Measurements from ENCODE around the gene TXNDC11.

Gene TXNDC11

GRCh38 chr16:11699234-11699894 is 43.3 kb downstream of the TXNDC11 start:
- no peaks in the 10 kb centered on the region for H3K27me3 ChIP-seq (replicated peaks; ENCODE audit: control insufficient read depth, insufficient read depth, low read length)
- H3K9ac ChIP-seq (ENCODE audit: low read length): no peak overlapping the region
- H3K9me3 ChIP-seq (ENCODE audit: control insufficient read depth, low read length): no peaks in the 10 kb centered on the region
- peaks cover 5% of the 10 kb centered on the region for H3K4me1 ChIP-seq (ENCODE audit: control insufficient read depth, insufficient read depth, low read length)
- no peak for DNase-seq (ENCODE audit: low read depth)
- H3K36me3 ChIP-seq (ENCODE audit: control insufficient read depth, insufficient read depth, low read length, severe bottlenecking): peaks cover 71% of the 10 kb centered on the region
- no peak overlapping the region for H3K4me3 ChIP-seq (ENCODE audit: low read length)

- Histone ChIP-seq H3K4me3 (ENCODE audit: low read length) (no peak overlapping the region), H3K36me3 (ENCODE audit: control insufficient read depth, insufficient read depth, low read length, severe bottlenecking) (peaks cover 61% of the 10 kb centered on the region)
Observed at GRCh38 chr16:11698271-11698689, 44.4 kb downstream of the TXNDC11 start.

GRCh38 chr16:11697319-11697718 is 45.3 kb downstream of the TXNDC11 start:
- H3K4me1 ChIP-seq (ENCODE audit: control insufficient read depth, insufficient read depth, low read length): peaks cover 5% of the 10 kb centered on the region
- H3K36me3 ChIP-seq (ENCODE audit: control insufficient read depth, insufficient read depth, low read length, severe bottlenecking): peaks cover 63% of the 10 kb centered on the region
- no peak for DNase-seq (ENCODE audit: low read depth)
- H3K9ac ChIP-seq (ENCODE audit: low read length): no peak overlapping the region
- no peaks in the 10 kb centered on the region for H3K9me3 ChIP-seq (ENCODE audit: control insufficient read depth, low read length)
- no peaks in the 10 kb centered on the region for H3K27me3 ChIP-seq (replicated peaks; ENCODE audit: control insufficient read depth, insufficient read depth, low read length)
- no peak overlapping the region for H3K4me3 ChIP-seq (ENCODE audit: low read length)

More at GRCh38 chr16:11698271-11698689, 44.4 kb downstream of the TXNDC11 start:
- DNase-seq (ENCODE audit: low read depth): no peak
- H3K9ac ChIP-seq (ENCODE audit: low read length): no peak overlapping the region
- H3K4me1 ChIP-seq (ENCODE audit: control insufficient read depth, insufficient read depth, low read length): peaks cover 5% of the 10 kb centered on the region
- H3K27me3 ChIP-seq (replicated peaks; ENCODE audit: control insufficient read depth, insufficient read depth, low read length): no peaks in the 10 kb centered on the region
- H3K9me3 ChIP-seq (ENCODE audit: control insufficient read depth, low read length): no peaks in the 10 kb centered on the region

GRCh38 chr16:11696266-11697012 is 46.2 kb downstream of the TXNDC11 start:
- Histone ChIP-seq H3K9me3 (ENCODE audit: control insufficient read depth, low read length) (no peaks in the 10 kb centered on the region), H3K9ac (ENCODE audit: low read length) (no peak overlapping the region), H3K4me3 (ENCODE audit: low read length) (no peak overlapping the region), H3K36me3 (ENCODE audit: control insufficient read depth, insufficient read depth, low read length, severe bottlenecking) (peaks cover 72% of the 10 kb centered on the region), H3K4me1 (ENCODE audit: control insufficient read depth, insufficient read depth, low read length) (peaks cover 5% of the 10 kb centered on the region), H3K27me3 (replicated peaks; ENCODE audit: control insufficient read depth, insufficient read depth, low read length) (no peaks in the 10 kb centered on the region)
- DNase-seq (ENCODE audit: low read depth): no peak

- no peak overlapping the region for H3K4me3 ChIP-seq (ENCODE audit: low read length)
- H3K36me3 ChIP-seq (ENCODE audit: control insufficient read depth, insufficient read depth, low read length, severe bottlenecking): peaks cover 68% of the 10 kb centered on the region
- H3K9me3 ChIP-seq (ENCODE audit: control insufficient read depth, low read length): no peaks in the 10 kb centered on the region
- DNase-seq (ENCODE audit: low read depth): no peak
- no peaks in the 10 kb centered on the region for H3K27me3 ChIP-seq (replicated peaks; ENCODE audit: control insufficient read depth, insufficient read depth, low read length)
- H3K4me1 ChIP-seq (ENCODE audit: control insufficient read depth, insufficient read depth, low read length): peaks cover 6% of the 10 kb centered on the region
- no peak overlapping the region for H3K9ac ChIP-seq (ENCODE audit: low read length)
Observed at GRCh38 chr16:11692651-11693050, 50.0 kb downstream of the TXNDC11 start.

GRCh38 chr16:11692171-11692570 is 50.5 kb downstream of the TXNDC11 start:
- H3K9ac ChIP-seq (ENCODE audit: low read length): no peak overlapping the region
- no peak for DNase-seq (ENCODE audit: low read depth)
- H3K36me3 ChIP-seq (ENCODE audit: control insufficient read depth, insufficient read depth, low read length, severe bottlenecking): peaks cover 68% of the 10 kb centered on the region
- peaks cover 6% of the 10 kb centered on the region for H3K4me1 ChIP-seq (ENCODE audit: control insufficient read depth, insufficient read depth, low read length)
- H3K27me3 ChIP-seq (replicated peaks; ENCODE audit: control insufficient read depth, insufficient read depth, low read length): no peaks in the 10 kb centered on the region
- H3K9me3 ChIP-seq (ENCODE audit: control insufficient read depth, low read length): no peaks in the 10 kb centered on the region
- no peak overlapping the region for H3K4me3 ChIP-seq (ENCODE audit: low read length)

GRCh38 chr16:11691771-11692170 is 50.9 kb downstream of the TXNDC11 start:
- no peak for DNase-seq (ENCODE audit: low read depth)
- no peak overlapping the region for H3K4me3 ChIP-seq (ENCODE audit: low read length)
- peaks cover 68% of the 10 kb centered on the region for H3K36me3 ChIP-seq (ENCODE audit: control insufficient read depth, insufficient read depth, low read length, severe bottlenecking)
- no peaks in the 10 kb centered on the region for H3K27me3 ChIP-seq (replicated peaks; ENCODE audit: control insufficient read depth, insufficient read depth, low read length)
- H3K9me3 ChIP-seq (ENCODE audit: control insufficient read depth, low read length): no peaks in the 10 kb centered on the region
- H3K9ac ChIP-seq (ENCODE audit: low read length): no peak overlapping the region
- H3K4me1 ChIP-seq (ENCODE audit: control insufficient read depth, insufficient read depth, low read length): peaks cover 6% of the 10 kb centered on the region

GRCh38 chr16:11691235-11691634 is 51.4 kb downstream of the TXNDC11 start:
- no peak for DNase-seq (ENCODE audit: low read depth)
- peaks cover 11% of the 10 kb centered on the region for H3K4me1 ChIP-seq (ENCODE audit: control insufficient read depth, insufficient read depth, low read length)
- H3K27me3 ChIP-seq (replicated peaks; ENCODE audit: control insufficient read depth, insufficient read depth, low read length): no peaks in the 10 kb centered on the region
- H3K4me3 ChIP-seq (ENCODE audit: low read length): no peak overlapping the region
- peaks cover 68% of the 10 kb centered on the region for H3K36me3 ChIP-seq (ENCODE audit: control insufficient read depth, insufficient read depth, low read length, severe bottlenecking)
- no peaks in the 10 kb centered on the region for H3K9me3 ChIP-seq (ENCODE audit: control insufficient read depth, low read length)
- no peak overlapping the region for H3K9ac ChIP-seq (ENCODE audit: low read length)

- H3K27me3 ChIP-seq (replicated peaks; ENCODE audit: control insufficient read depth, insufficient read depth, low read length): no peaks in the 10 kb centered on the region
- H3K9ac ChIP-seq (ENCODE audit: low read length): no peak overlapping the region
- peak; percentile 48 for DNase-seq (ENCODE audit: low read depth)
- H3K9me3 ChIP-seq (ENCODE audit: control insufficient read depth, low read length): no peaks in the 10 kb centered on the region
- H3K4me1 ChIP-seq (ENCODE audit: control insufficient read depth, insufficient read depth, low read length): peaks cover 13% of the 10 kb centered on the region
- H3K36me3 ChIP-seq (ENCODE audit: control insufficient read depth, insufficient read depth, low read length, severe bottlenecking): peaks cover 68% of the 10 kb centered on the region
- no peak overlapping the region for H3K4me3 ChIP-seq (ENCODE audit: low read length)
Observed at GRCh38 chr16:11689031-11689840, 53.4 kb downstream of the TXNDC11 start.

GRCh38 chr16:11688520-11688886 is 54.2 kb downstream of the TXNDC11 start:
- Histone ChIP-seq H3K36me3 (ENCODE audit: control insufficient read depth, insufficient read depth, low read length, severe bottlenecking) (peaks cover 75% of the 10 kb centered on the region), H3K9me3 (ENCODE audit: control insufficient read depth, low read length) (no peaks in the 10 kb centered on the region), H3K4me1 (ENCODE audit: control insufficient read depth, insufficient read depth, low read length) (peaks cover 13% of the 10 kb centered on the region), H3K9ac (ENCODE audit: low read length) (no peak overlapping the region), H3K27me3 (replicated peaks; ENCODE audit: control insufficient read depth, insufficient read depth, low read length) (no peaks in the 10 kb centered on the region), H3K4me3 (ENCODE audit: low read length) (no peak overlapping the region)
- peak; percentile 23 for DNase-seq (ENCODE audit: low read depth)

Measured in adipocyte (in vitro differentiated cells).